ENCODE data around the gene ALG12. TPM values are rescaled to one million over a fixed set of nuclear protein-coding genes. Genes with fewer than 3 reads are reported as not detected.

ALG12 gene
- total RNA-seq, 2 experiments from 2014 or later, result 11.4 to 11.7 TPM

DNA sequence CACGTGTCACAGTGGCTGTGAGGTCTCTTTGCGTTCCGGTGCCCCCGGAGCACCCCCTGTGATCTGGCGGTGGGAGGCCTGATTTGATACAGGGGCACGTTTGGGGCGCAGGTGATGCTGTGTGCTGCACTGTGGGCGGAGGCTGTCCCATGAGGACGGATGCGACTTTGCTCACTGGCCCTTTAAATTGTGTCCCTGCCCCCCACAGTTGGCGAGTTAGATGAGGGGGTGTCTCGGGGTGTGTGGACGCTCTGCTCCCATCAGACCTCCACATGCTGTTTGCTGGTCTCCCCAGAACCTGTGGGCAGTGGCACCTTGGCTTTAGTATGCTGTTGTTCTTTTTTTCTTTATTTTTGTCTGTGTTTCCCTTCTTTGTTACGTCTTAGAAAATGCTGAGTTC is 59.4 kb downstream of the ALG12 start:
- Histone ChIP-seq H3K27ac (ENCODE audit: low read depth, low read length, poor library complexity, severe bottlenecking) (no peak overlapping the region), H2AFZ (ENCODE audit: low read length) (no peak overlapping the region), H3K9me2 (ENCODE audit: insufficient read depth, low read length) (no peaks in the 10 kb centered on the region), H4K20me1 (ENCODE audit: insufficient read depth, low read length) (peaks cover 24% of the 10 kb centered on the region), H3K36me3 (ENCODE audit: insufficient read depth, low read length) (peaks cover 20% of the 10 kb centered on the region), H3K9me3 (ENCODE audit: low read length) (no peaks in the 10 kb centered on the region), H3K79me2 (ENCODE audit: insufficient read depth, low read depth, low read length) (peaks cover 81% of the 10 kb centered on the region), H3K4me3 (ENCODE audit: low read depth, low read length, poor library complexity, severe bottlenecking) (no peak overlapping the region), H3K4me2 (ENCODE audit: low read length) (no peak overlapping the region), H3K4me1 (ENCODE audit: insufficient read depth, low read length, poor library complexity, severe bottlenecking) (peaks cover 15% of the 10 kb centered on the region)
- no peak for DNase-seq (ENCODE audit: low spot score)
- ChIA-PET CTCF (ENCODE audit: unreplicated experiment) (no interaction called here), POLR2A (no interaction called here)
- BruUV-seq (replicated peaks), result no TSS peak
- intact Hi-C loops (cut with micrococcal nuclease; ENCODE audit: unreplicated experiment), result no loop called here
- TF ChIP-seq CTCF (conservative IDR thresholded peaks at IDR 0.05; ENCODE audit: low read length) (no peak), EZH2phosphoT487 (IDR thresholded peaks at IDR 0.05; ENCODE audit: borderline replicate concordance, low read depth, low read length) (no peak)

GRCh38 chr22:49856766-49857618 is 61.2 kb downstream of the ALG12 start:
- Histone ChIP-seq H3K36me3 (ENCODE audit: insufficient read depth, low read length) (peaks cover 20% of the 10 kb centered on the region), H4K20me1 (ENCODE audit: insufficient read depth, low read length) (peaks cover 24% of the 10 kb centered on the region), H3K9me3 (ENCODE audit: low read length) (no peaks in the 10 kb centered on the region), H2AFZ (ENCODE audit: low read length) (no peak overlapping the region), H3K4me3 (ENCODE audit: low read depth, low read length, poor library complexity, severe bottlenecking) (no peak overlapping the region), H3K79me2 (ENCODE audit: insufficient read depth, low read depth, low read length) (peaks cover 63% of the 10 kb centered on the region), H3K4me2 (ENCODE audit: low read length) (no peak overlapping the region), H3K27ac (ENCODE audit: low read depth, low read length, poor library complexity, severe bottlenecking) (no peak overlapping the region), H3K9me2 (ENCODE audit: insufficient read depth, low read length) (no peaks in the 10 kb centered on the region), H3K4me1 (ENCODE audit: insufficient read depth, low read length, poor library complexity, severe bottlenecking) (peaks cover 25% of the 10 kb centered on the region)
- no peak for DNase-seq (ENCODE audit: low spot score)
- ChIA-PET POLR2A (no interaction called here), CTCF (ENCODE audit: unreplicated experiment) (no interaction called here)
- intact Hi-C loops (cut with micrococcal nuclease; ENCODE audit: unreplicated experiment), result no loop called here
- TF ChIP-seq CTCF (conservative IDR thresholded peaks at IDR 0.05; ENCODE audit: low read length) (no peak), EZH2phosphoT487 (IDR thresholded peaks at IDR 0.05; ENCODE audit: borderline replicate concordance, low read depth, low read length) (no peak)
- no TSS peak for BruUV-seq (replicated peaks)

GRCh38 chr22:49856343-49856742 is 61.9 kb downstream of the ALG12 start:
- Histone ChIP-seq H3K4me1 (ENCODE audit: insufficient read depth, low read length, poor library complexity, severe bottlenecking) (peaks cover 25% of the 10 kb centered on the region), H3K9me3 (ENCODE audit: low read length) (no peaks in the 10 kb centered on the region), H3K4me2 (ENCODE audit: low read length) (peak overlapping the region; percentile 84), H3K9me2 (ENCODE audit: insufficient read depth, low read length) (no peaks in the 10 kb centered on the region), H2AFZ (ENCODE audit: low read length) (no peak overlapping the region), H4K20me1 (ENCODE audit: insufficient read depth, low read length) (peaks cover 24% of the 10 kb centered on the region), H3K79me2 (ENCODE audit: insufficient read depth, low read depth, low read length) (peaks cover 56% of the 10 kb centered on the region), H3K4me3 (ENCODE audit: low read depth, low read length, poor library complexity, severe bottlenecking) (no peak overlapping the region), H3K27ac (ENCODE audit: low read depth, low read length, poor library complexity, severe bottlenecking) (no peak overlapping the region), H3K36me3 (ENCODE audit: insufficient read depth, low read length) (peaks cover 20% of the 10 kb centered on the region)
- TF ChIP-seq CTCF (conservative IDR thresholded peaks at IDR 0.05; ENCODE audit: low read length) (no peak), EZH2phosphoT487 (IDR thresholded peaks at IDR 0.05; ENCODE audit: borderline replicate concordance, low read depth, low read length) (no peak)
- BruUV-seq (replicated peaks), result no TSS peak
- no peak for DNase-seq (ENCODE audit: low spot score)
- intact Hi-C loops (cut with micrococcal nuclease; ENCODE audit: unreplicated experiment), result no loop called here
- ChIA-PET CTCF (ENCODE audit: unreplicated experiment) (no interaction called here), POLR2A (no interaction called here)

Data from OCI-LY7 (cell line).